ENCODE results near the gene DOCK8.

DNA sequence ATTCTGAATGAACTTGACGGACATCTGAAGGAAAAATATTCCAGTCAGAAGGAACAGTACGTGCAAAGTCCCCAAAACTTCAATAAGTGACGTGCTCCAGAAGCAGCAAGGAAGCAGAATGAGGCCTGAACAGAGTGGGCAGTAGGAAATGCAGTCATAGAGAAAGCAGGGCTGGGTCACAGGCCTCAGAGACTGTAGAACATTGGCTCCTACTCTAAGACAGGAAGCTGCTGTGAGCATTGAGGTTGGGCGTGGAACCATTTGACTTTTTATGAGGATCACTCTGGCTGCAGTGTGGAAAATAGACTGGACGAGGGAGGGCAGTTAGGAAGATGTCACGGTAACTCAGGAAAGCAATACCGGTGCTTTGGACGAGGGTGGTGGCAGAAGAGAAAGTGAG lies 64.0 kb downstream of the DOCK8 start:
- no peak for TF ChIP-seq CTCF (IDR thresholded peaks at IDR 0.05)
- TF ChIP-seq POLR2A (IDR thresholded peaks at IDR 0.05) = no peak
